DND-41 (cell line): ENCODE measurements around the gene ST7.

ENCODE experiments used
- ATAC-seq: fragments of 200-7000 bp; cut with Tn5 transposase; 3 replicates; pipeline ENCODE4 v1.9.1; 2021; ENCODE audit warnings: low read depth; ENCODE audit not compliant: insufficient read depth
- DNase-seq: peaks from one replicate; pipeline ENCODE4 v3.0.0-alpha.2; 2020
- H2AFZ ChIP-seq: 2 replicates; pipeline ENCODE4 v1.6.0; 2012; ENCODE audit warnings: low read depth, low read length
- H3K27ac ChIP-seq: 2 replicates; pipeline ENCODE4 v1.5.1; 2012; ENCODE audit warnings: low read length, inconsistent platforms
- H3K27me3 ChIP-seq: fragments of 200-600 bp; sonication (generic); 2 replicates; pipeline ENCODE4 v1.6.0; 2012; ENCODE audit warnings: low read length, mild to moderate bottlenecking, inconsistent platforms; ENCODE audit not compliant: insufficient read depth, poor library complexity
- H3K36me3 ChIP-seq: 2 replicates; pipeline ENCODE4 v1.5.1; 2012; ENCODE audit warnings: low read length, inconsistent platforms; ENCODE audit not compliant: insufficient read depth
- H3K4me1 ChIP-seq: 2 replicates; pipeline ENCODE4 v1.5.1; 2012; ENCODE audit warnings: mild to moderate bottlenecking, low read length; ENCODE audit not compliant: insufficient read depth
- H3K4me2 ChIP-seq: 2 replicates; pipeline ENCODE4 v1.6.0; 2012; ENCODE audit warnings: mild to moderate bottlenecking, moderate library complexity, low read length, inconsistent platforms; ENCODE audit not compliant: insufficient read depth
- H3K4me3 ChIP-seq, 2 experiments: fragments of 200-600 bp in 1 of 2; shearing (Covaris generic) in 1 of 2; 2 replicates each; pipeline ENCODE4 v1.5.1; 2012 to 2016; ENCODE audit warnings: inconsistent platforms in 2 of 2, low read length in 2 of 2, mild to moderate bottlenecking in 2 of 2, low read depth in 1 of 2, moderate library complexity in 1 of 2
- H3K79me2 ChIP-seq: 2 replicates; pipeline ENCODE4 v1.6.0; 2012; ENCODE audit warnings: low read length, inconsistent platforms; ENCODE audit not compliant: insufficient read depth
- H3K9ac ChIP-seq: 2 replicates; pipeline ENCODE4 v1.6.0; 2012; ENCODE audit warnings: low read depth, mild to moderate bottlenecking, inconsistent platforms, low read length, moderate library complexity
- H3K9me3 ChIP-seq: 2 replicates; pipeline ENCODE4 v1.5.1; 2012; ENCODE audit warnings: low read length, moderate library complexity, mild to moderate bottlenecking, inconsistent platforms; ENCODE audit not compliant: insufficient read depth, severe bottlenecking
- H4K20me1 ChIP-seq: 2 replicates; pipeline ENCODE4 v1.6.0; 2012; ENCODE audit warnings: low read length; ENCODE audit not compliant: insufficient read depth
- EZH2 ChIP-seq: IDR thresholded peaks from 3 replicates; pipeline ENCODE4 v1.6.1; 2012; ENCODE audit warnings: borderline replicate concordance, low read depth, mild to moderate bottlenecking, moderate library complexity, low read length, inconsistent platforms; ENCODE audit not compliant: severe bottlenecking
- TF ChIP-seq, protein P1 (sequence below): IDR thresholded peaks from 2 replicates; pipeline ENCODE4 v1.5.1; 2012; ENCODE audit warnings: borderline replicate concordance, low read length, moderate library complexity, mild to moderate bottlenecking; ENCODE audit not compliant: poor library complexity, severe bottlenecking; ENCODE audit errors: extremely low read depth

Gene ST7

DNA sequence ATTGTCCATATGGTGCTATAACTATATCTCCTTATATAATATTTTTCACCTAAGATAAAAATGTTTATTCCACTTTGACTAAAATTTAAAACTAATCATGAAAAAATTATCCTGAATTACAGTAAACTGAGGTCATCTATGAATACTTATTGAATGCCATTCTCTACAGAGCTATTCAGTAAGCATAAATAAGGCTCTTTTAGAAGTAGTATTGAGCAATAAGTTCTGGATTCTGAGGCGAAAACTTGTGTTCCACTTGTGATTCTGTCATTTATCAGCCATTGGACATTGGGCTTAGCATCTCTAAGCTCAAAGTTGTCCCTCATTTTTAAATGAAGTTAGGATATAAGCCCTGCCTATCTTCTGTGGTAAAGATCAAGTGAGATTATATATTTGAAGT, 238.8 kb downstream of the ST7 start:
- no peak for ATAC-seq
- Histone ChIP-seq H3K36me3 (no peaks in the 10 kb centered on the region), H3K4me3 (no peak overlapping the region), H3K79me2 (no peaks in the 10 kb centered on the region), H3K9me3 (no peaks in the 10 kb centered on the region), H3K9ac (no peak overlapping the region), H3K27ac (no peak overlapping the region), H3K27me3 (peaks cover 7% of the 10 kb centered on the region), H4K20me1 (no peaks in the 10 kb centered on the region), H3K4me2 (no peak overlapping the region), H2AFZ (no peak overlapping the region), H3K4me1 (no peaks in the 10 kb centered on the region)
- DNase-seq: no peak
- no peak for TF ChIP-seq EZH2
- TF ChIP-seq, protein P1, sequence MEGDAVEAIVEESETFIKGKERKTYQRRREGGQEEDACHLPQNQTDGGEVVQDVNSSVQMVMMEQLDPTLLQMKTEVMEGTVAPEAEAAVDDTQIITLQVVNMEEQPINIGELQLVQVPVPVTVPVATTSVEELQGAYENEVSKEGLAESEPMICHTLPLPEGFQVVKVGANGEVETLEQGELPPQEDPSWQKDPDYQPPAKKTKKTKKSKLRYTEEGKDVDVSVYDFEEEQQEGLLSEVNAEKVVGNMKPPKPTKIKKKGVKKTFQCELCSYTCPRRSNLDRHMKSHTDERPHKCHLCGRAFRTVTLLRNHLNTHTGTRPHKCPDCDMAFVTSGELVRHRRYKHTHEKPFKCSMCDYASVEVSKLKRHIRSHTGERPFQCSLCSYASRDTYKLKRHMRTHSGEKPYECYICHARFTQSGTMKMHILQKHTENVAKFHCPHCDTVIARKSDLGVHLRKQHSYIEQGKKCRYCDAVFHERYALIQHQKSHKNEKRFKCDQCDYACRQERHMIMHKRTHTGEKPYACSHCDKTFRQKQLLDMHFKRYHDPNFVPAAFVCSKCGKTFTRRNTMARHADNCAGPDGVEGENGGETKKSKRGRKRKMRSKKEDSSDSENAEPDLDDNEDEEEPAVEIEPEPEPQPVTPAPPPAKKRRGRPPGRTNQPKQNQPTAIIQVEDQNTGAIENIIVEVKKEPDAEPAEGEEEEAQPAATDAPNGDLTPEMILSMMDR: no peak

DNA sequence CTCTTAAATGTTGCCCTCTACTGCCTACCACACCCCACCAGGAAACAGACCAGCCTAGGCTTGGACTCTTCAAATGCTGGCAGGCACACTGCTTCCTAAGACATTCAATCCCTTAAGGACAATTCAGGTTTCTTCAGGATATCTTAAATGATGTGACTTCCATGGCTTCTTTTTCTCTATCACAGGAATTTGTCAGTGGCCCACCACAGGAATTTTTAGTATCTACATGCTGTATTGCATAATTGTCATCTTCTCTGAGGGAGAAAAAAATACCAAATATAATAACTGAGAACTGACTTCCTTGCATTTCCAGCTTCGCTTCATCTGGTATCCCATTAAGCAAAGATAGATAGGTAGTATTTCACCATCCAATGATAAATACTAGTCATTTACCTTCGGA, 240.3 kb downstream of the ST7 start:
- H3K4me3 ChIP-seq: no peak overlapping the region
- H3K9me3 ChIP-seq: no peaks in the 10 kb centered on the region
- no peaks in the 10 kb centered on the region for H3K4me1 ChIP-seq
- DNase-seq (no peak), ATAC-seq (no peak)
- H3K79me2 ChIP-seq: no peaks in the 10 kb centered on the region
- no peaks in the 10 kb centered on the region for H4K20me1 ChIP-seq
- H3K27ac ChIP-seq: no peak overlapping the region
- H3K27me3 ChIP-seq: peaks cover 10% of the 10 kb centered on the region
- TF ChIP-seq, protein P1: no peak
- no peak for TF ChIP-seq EZH2
- H3K36me3 ChIP-seq: no peaks in the 10 kb centered on the region
- no peak overlapping the region for H3K9ac ChIP-seq
- H3K4me2 ChIP-seq: no peak overlapping the region
- H2AFZ ChIP-seq: no peak overlapping the region

DNA sequence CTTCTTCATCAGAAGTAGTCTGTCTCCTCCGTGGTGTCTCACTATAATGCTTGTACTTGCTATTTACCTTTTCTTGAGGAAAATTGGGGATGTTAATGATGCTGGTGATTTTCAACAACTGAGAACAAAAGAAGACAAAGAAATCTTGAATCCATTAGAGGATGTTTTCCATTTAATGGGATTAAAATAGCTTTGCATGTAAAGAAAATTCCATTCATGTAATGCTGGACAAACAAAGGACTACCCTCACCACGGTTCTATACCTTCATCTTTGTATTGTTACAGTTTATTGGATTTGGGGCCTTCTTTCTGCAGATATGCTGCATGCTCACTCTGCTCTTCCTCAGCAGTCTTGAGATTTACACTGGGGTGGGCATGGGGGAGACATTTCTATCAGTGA, 241.1 kb downstream of the ST7 start:
- TF ChIP-seq, protein P1: no peak
- no peak for TF ChIP-seq EZH2

More for the DNA sequence above, 241.1 kb downstream of the ST7 start:
- no peak overlapping the region for H3K4me2 ChIP-seq
- no peak overlapping the region for H3K27ac ChIP-seq
- no peaks in the 10 kb centered on the region for H4K20me1 ChIP-seq
- peaks cover 14% of the 10 kb centered on the region for H3K27me3 ChIP-seq
- DNase-seq: no peak
- no peaks in the 10 kb centered on the region for H3K9me3 ChIP-seq
- no peak overlapping the region for H2AFZ ChIP-seq
- no peaks in the 10 kb centered on the region for H3K36me3 ChIP-seq
- H3K4me3 ChIP-seq: no peak overlapping the region
- ATAC-seq: no peak
- no peak overlapping the region for H3K9ac ChIP-seq
- no peaks in the 10 kb centered on the region for H3K4me1 ChIP-seq
- H3K79me2 ChIP-seq: no peaks in the 10 kb centered on the region
